Cortex of kidney (tissue), 1 donor: ENCODE data around the gene GALNT14.
"Not testable (repeated sequence)": the region's sequence is repeated elsewhere in the genome, so short reads cannot be mapped to it uniquely, and the experiment has no call there.

Experiments
- DNase-seq: peaks from one replicate; lab custom pipeline; 2025; lab: John Stamatoyannopoulos, UW

Gene GALNT14

GRCh38 chr2:30938196-30938595, 200.0 kb downstream of the GALNT14 start:
- DNase-seq, result no peak

DNA sequence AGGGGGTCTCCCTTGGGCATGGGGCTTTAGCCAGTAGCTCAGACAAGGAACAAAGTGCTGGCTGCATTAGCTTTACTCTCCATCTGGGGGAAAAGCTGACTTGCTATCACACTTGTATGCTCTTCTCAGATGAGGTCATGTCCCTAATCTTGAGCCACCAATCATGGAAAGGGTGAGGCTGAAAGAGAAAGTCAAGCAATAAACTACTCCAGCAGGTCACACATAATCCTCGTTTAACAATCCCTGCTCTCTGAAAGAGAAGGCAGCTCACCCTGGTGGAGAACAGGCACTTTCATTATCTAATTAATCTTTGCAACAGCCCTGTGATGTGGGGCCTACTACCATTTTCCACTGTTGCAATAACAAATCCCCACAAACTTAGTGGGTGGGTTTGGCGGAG, 201.3 kb downstream of the GALNT14 start:
- no peak for DNase-seq

DNA sequence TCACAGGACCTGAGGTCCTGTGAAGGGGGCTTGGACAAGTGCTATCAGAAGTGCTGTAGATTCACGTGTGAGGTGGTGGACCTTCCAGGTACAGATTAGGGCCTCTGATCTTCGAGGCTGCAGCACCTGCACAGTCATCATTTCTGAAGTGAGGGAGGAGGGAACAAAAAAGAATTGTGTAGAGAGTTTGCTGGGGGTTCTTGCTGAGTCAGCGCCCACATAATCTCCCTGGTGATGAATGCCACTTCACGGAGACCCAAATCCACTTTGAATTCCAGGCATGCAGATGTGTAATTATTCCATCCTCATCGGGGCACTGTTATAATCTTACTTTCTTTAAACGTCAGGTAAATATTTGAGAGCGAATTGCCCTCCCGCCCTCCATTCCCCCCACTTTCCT, 202.4 kb downstream of the GALNT14 start:
- DNase-seq, result no peak

DNA sequence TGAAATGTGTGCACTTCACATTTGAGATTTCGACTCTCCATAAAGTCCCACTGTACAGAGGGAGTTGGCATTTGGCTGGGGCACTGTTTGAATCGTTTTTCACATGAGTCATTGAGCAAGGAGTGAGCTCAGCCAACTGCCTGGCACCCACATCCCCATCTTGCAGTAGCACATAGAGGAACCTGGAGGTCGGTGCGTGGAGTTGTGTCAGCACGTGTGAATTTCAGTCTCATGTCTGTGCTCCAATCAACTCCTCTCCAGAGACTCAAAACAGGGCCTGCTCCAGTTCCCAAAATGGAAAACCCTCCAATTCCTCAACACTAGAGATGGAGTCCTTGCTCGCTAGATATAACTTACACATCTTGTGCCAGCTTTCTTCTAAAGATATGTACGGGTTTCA, 204.2 kb downstream of the GALNT14 start:
- DNase-seq, result no peak

- DNase-seq, result no peak
These were observed 204.7 kb downstream of the GALNT14 start for GRCh38 chr2:30933496-30933895.

DNA sequence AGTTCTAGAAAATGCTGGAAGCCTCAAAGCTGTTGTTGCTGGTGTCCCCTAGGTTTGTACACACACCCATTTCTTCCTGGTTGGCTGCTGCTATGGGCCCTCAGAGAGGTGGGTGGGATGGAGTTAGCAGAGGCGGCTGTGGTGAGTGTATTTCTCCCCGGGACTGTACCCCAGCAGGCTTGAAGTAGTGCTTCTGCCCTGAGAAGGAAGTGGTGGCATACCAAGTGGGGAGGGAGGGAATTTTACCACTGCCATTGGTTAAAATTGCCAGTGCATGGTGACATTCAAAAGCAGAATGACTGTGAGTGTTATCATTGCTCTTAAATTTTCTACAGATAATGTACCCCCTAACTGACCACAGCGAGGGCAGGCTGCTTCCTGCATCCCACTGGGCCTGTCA, 205.4 kb downstream of the GALNT14 start:
- DNase-seq, result no peak

- DNase-seq, result no peak
These were observed 206.3 kb downstream of the GALNT14 start for GRCh38 chr2:30931841-30932407.

- DNase-seq, result no peak
These were observed 207.5 kb downstream of the GALNT14 start for GRCh38 chr2:30930716-30931115.

DNA sequence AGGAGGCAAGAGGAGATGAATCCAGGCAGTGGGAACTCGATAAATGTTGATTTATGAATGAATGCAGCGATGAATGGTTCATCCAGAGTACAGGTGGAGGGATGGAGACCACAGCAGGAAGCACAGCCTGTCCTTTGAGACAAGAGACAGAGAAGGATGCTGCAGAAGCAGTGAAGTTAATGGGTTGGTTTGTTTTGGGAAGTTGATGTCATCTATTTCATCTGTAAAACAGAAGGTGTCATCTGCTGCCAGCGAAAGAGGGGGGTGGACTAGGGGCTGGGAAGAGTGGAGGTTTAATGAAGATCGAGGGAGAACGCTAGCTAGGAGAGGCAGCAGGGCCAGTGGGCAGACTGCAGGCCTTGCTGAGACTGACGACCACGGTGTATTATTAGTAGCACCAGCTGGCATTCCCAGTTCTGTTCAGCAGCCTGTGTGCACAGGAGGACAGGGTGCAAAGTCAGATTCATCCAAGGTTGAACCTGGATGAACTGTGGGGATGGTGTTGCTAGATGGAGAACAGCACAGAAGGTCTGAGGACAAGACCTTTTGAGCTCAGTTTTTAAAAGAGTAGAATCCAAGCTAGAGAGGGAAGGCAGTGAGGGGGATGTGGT, 210.7 kb downstream of the GALNT14 start:
- DNase-seq, result no peak

GRCh38 chr2:30926606-30927005, 211.6 kb downstream of the GALNT14 start:
- no peak for DNase-seq

DNA sequence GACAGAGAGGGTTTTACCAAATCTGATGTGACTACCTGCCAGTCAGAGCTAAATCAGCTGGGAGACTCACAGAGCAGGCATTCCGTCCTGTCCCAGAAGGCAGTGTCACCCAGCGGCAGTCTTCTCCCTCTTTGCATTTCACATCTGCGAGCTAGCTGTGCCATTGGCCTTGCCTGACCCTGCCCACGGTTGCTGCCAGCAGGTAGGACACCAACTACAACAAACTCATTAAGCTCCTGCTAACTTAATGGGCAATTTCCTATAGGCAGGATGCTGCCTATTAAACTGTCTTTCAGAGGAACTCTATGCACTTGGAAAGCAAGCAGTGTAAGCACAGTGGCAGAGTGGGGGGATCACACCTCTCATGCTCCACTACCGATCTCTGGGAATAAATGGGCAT, 214.6 kb downstream of the GALNT14 start:
- DNase-seq, result no peak

DNA sequence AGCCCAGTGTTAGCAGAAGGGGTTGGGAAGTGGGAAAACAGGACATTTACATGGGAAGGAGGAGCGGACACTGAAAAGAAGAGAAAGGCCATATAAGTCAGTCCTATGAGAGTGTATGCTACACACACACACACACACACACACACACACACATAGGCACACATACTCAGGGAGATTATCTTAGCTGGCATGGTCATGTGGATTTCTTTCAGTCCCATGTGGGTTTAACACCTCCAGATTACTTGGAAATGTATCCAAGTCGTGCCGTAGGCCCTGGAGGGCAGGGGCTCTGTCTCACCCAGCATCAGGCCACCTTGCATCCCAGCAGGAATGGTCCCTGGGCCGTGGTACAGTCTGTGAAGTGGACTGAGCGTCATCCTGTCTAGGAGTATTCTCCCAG, 217.7 kb downstream of the GALNT14 start:
- no peak for DNase-seq

DNA sequence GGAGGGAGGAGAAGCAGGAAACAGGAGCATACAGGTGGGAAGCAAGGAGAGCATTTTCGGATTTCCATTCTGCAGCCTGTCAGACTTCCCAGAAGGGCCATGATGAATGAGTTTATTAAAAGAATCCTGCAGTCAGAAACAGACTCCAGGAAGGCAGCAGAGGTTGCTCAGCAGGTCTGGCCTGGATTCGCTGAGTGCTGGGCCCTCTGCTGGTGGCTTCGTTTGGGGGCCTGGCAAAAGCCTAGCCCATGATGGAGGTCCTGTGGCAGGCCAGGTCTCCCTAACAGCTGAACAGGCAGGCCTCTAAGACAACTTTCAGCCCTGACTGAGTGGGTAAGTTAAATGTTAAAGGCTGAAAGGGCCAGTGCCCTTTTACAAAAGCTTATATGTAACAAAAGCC, 222.8 kb downstream of the GALNT14 start:
- DNase-seq, result no peak

- DNase-seq, result no peak
These were observed 223.8 kb downstream of the GALNT14 start for GRCh38 chr2:30914456-30914855.

GRCh38 chr2:30912056-30912455, 226.2 kb downstream of the GALNT14 start:
- DNase-seq, result no peak

DNA sequence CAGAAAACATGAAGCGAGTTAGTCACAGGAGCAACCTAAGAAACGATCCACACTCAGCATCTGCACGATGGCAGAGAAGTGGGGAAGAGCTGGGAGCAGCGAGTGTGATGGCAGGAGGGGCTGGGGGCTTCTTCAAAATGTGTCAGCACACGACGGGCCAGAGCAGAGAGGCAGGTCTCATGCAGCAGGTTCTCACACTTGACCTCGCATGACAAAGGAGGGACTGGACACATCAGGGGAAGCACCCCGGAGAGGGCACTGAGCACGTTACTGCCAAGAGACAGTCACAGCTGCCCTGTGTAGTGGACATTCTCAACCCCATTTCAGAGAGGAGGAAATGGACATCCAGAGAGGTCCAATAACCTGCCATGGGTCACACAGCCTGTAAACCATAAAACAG, 226.9 kb downstream of the GALNT14 start:
- no peak for DNase-seq

DNA sequence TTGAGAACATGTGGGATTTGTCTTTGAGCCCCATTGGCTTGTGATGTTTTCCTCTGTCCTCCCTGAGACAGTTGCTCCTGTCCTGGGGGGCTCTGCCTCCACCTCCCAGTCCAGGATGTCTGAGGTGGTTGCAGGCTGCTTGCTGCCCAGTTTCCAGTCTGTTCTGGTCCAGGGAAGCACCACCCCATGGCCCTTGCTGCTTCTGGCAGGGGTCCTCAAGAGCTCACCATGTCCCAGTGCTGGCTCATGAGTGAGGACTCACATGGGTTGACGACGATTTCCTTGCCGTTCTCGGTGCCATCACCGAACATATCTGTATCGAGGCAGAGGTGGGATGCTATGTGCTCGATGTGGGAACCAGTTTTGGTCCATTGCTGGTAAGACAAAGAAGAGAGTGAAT, 227.6 kb downstream of the GALNT14 start:
- no peak for DNase-seq

DNA sequence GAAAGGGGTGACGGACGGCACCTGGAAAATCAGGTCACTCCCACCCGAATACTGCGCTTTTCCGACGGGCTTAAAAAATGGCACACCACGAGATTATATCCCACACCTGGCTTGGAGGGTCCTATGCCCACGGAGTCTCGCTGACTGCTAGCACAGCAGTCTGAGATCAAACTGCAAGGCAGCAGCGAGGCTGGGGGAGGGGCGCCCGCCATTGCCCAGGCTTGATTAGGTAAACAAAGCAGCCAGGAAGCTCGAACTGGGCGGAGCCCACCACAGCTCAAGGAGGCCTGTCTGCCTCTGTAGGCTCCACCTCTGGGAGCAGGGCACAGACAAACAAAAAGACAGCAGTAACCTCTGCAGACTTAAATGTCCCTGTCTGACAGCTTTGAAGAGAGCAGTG, 233.8 kb downstream of the GALNT14 start:
- not testable (repeated sequence) for DNase-seq

- no peak for DNase-seq
These were observed 234.9 kb downstream of the GALNT14 start for GRCh38 chr2:30903326-30903725.

- no peak for DNase-seq
These were observed 237.9 kb downstream of the GALNT14 start for GRCh38 chr2:30900381-30900780.

GRCh38 chr2:30899516-30900054, 238.7 kb downstream of the GALNT14 start:
- DNase-seq, result no peak

GRCh38 chr2:30897539-30897938, 240.7 kb downstream of the GALNT14 start:
- no peak for DNase-seq

DNA sequence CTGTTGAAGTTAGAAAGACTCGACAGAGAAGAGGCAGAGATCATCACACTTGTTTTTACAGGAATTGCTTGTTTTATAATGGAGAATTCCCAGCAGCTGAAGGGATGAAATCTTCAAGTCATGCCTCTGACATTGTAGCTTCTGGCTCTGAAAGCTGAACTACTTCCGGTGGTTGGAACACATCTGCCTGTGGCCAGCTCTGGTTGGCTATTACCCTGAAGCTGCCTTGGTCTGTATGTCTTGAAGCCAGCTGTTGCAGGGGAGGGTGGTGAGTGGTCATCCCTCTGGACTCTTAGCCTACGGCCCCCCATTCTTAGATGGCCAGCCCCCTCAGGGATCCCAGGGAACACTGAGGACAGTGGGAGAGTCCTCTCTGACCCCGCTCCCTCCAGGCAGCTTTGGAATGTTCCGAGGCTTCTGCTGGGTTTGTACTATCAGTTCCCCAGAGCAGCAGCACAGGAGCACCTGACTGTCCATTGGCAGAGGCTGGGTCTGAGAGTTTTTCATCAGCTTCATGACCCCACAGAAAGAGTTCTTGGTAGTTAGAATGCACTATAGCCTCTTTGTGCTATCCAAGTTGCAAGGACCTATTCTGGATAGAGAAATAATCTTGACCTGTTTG, 243.6 kb downstream of the GALNT14 start:
- DNase-seq, result no peak
